ENCODE results near the gene MID1.

The MID1 gene

GRCh38 chrX:10529344-10529743 lies 91.0 kb downstream of the MID1 start:
- DNase-seq = no peak
- no peak for ATAC-seq

GRCh38 chrX:10526451-10526850 lies 93.9 kb downstream of the MID1 start:
- ATAC-seq = no peak
- DNase-seq = no peak

- DNase-seq = no peak
- ATAC-seq = no peak
Observed at GRCh38 chrX:10525381-10526120, 94.8 kb downstream of the MID1 start.

GRCh38 chrX:10524578-10524977 lies 95.8 kb downstream of the MID1 start:
- DNase-seq = no peak

GRCh38 chrX:10519761-10520160 lies 100.6 kb downstream of the MID1 start:
- DNase-seq (no peak), ATAC-seq (no peak)

More at GRCh38 chrX:10524578-10524977, 95.8 kb downstream of the MID1 start:
- no peak for ATAC-seq

- no peak for DNase-seq
- no peak for ATAC-seq
Observed at GRCh38 chrX:10519278-10519677, 101.1 kb downstream of the MID1 start.

GRCh38 chrX:10518073-10518472 lies 102.3 kb downstream of the MID1 start:
- DNase-seq (no peak), ATAC-seq (no peak)

- ATAC-seq (no peak), DNase-seq (no peak)
Observed at GRCh38 chrX:10516781-10517322, 103.5 kb downstream of the MID1 start.

GRCh38 chrX:10514891-10515290 lies 105.5 kb downstream of the MID1 start:
- ATAC-seq = no peak

GRCh38 chrX:10513974-10514373 lies 106.4 kb downstream of the MID1 start:
- no peak for DNase-seq
- ATAC-seq = no peak

More at GRCh38 chrX:10514891-10515290, 105.5 kb downstream of the MID1 start:
- DNase-seq = no peak

- DNase-seq (no peak), ATAC-seq (no peak)
Observed at GRCh38 chrX:10512741-10513140, 107.6 kb downstream of the MID1 start.

GRCh38 chrX:10512258-10512657 lies 108.1 kb downstream of the MID1 start:
- ATAC-seq (no peak), DNase-seq (no peak)

GRCh38 chrX:10509397-10509796 lies 111.0 kb downstream of the MID1 start:
- ATAC-seq = no peak
- no peak for DNase-seq

GRCh38 chrX:10508891-10509290 lies 111.5 kb downstream of the MID1 start:
- DNase-seq = no peak

GRCh38 chrX:10507876-10508275 lies 112.5 kb downstream of the MID1 start:
- DNase-seq (no peak), ATAC-seq (no peak)

More at GRCh38 chrX:10508891-10509290, 111.5 kb downstream of the MID1 start:
- ATAC-seq = no peak

GRCh38 chrX:10507181-10507580 lies 113.2 kb downstream of the MID1 start:
- DNase-seq (no peak), ATAC-seq (no peak)

- ATAC-seq = no peak
- DNase-seq = no peak
Observed at GRCh38 chrX:10506781-10507180, 113.6 kb downstream of the MID1 start.

GRCh38 chrX:10505726-10506125 lies 114.7 kb downstream of the MID1 start:
- no peak for ATAC-seq
- DNase-seq = no peak

GRCh38 chrX:10502961-10503360 lies 117.4 kb downstream of the MID1 start:
- ATAC-seq (no peak), DNase-seq (no peak)

GRCh38 chrX:10501611-10502010 lies 118.8 kb downstream of the MID1 start:
- no peak for ATAC-seq
- DNase-seq = no peak

- DNase-seq (no peak), ATAC-seq (no peak)
Observed at GRCh38 chrX:10496345-10496965, 123.9 kb downstream of the MID1 start.

GRCh38 chrX:10495677-10496076 lies 124.7 kb downstream of the MID1 start:
- DNase-seq (no peak), ATAC-seq (no peak)

- no peak for ATAC-seq
Observed at GRCh38 chrX:10492250-10492649, 128.1 kb downstream of the MID1 start.

GRCh38 chrX:10486373-10486772 lies 134.0 kb downstream of the MID1 start:
- ATAC-seq = no peak
- DNase-seq = no peak

More at GRCh38 chrX:10492250-10492649, 128.1 kb downstream of the MID1 start:
- DNase-seq = no peak

Measured in stimulated activated naive CD8-positive, alpha-beta T cell treated with anti-CD3 and anti-CD28 coated beads, Interleukin-15, Interleukin-2, amounts not matched to agents 100 U/mL and 50 U/mL, for 24 hours (primary cell).